ENCODE measurements around the gene ZSCAN2.

DNA sequence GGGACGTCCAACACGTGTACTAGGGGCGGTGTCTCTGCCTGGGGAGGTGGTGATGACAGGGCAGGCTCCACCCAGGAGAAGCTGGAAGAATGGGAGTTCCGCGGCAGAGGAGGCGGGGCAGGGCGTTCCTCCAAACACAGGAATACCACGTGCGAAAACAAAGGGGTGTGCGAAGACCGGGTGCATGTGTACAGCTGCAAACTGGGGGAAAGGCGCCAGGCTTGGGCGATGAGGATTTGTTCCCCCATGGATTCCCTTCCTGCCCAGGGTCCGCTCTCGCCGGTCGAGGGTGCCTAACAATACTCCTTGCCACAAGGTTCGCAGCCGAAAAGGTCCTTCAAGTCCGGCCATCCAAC lies 500 bp upstream of the ZSCAN2 start:
- TF ChIP-seq, protein P1, sequence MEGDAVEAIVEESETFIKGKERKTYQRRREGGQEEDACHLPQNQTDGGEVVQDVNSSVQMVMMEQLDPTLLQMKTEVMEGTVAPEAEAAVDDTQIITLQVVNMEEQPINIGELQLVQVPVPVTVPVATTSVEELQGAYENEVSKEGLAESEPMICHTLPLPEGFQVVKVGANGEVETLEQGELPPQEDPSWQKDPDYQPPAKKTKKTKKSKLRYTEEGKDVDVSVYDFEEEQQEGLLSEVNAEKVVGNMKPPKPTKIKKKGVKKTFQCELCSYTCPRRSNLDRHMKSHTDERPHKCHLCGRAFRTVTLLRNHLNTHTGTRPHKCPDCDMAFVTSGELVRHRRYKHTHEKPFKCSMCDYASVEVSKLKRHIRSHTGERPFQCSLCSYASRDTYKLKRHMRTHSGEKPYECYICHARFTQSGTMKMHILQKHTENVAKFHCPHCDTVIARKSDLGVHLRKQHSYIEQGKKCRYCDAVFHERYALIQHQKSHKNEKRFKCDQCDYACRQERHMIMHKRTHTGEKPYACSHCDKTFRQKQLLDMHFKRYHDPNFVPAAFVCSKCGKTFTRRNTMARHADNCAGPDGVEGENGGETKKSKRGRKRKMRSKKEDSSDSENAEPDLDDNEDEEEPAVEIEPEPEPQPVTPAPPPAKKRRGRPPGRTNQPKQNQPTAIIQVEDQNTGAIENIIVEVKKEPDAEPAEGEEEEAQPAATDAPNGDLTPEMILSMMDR (IDR thresholded peaks at IDR 0.05), result no peak
- TF ChIP-seq POLR2A (IDR thresholded peaks at IDR 0.05), result no peak
